Stimulated activated CD4-positive, alpha-beta T cell treated with anti-CD3 and anti-CD28 coated beads, Interleukin-2, amount 100 ng/mL, for 48 hours (primary cell): ENCODE measurements around the gene RASGRF2.
A peak's percentile ranks its signal among the peaks of the same experiment; 100 is the strongest.
"Not testable (repeated sequence)": the region's sequence is repeated elsewhere in the genome, so short reads cannot be mapped to it uniquely, and the experiment has no call there.

ENCODE experiments used
- DNase-seq, 2 donors: peaks; one replicate each; pipeline ENCODE4 v3.0.0-alpha.2; 2020

The RASGRF2 gene

DNA sequence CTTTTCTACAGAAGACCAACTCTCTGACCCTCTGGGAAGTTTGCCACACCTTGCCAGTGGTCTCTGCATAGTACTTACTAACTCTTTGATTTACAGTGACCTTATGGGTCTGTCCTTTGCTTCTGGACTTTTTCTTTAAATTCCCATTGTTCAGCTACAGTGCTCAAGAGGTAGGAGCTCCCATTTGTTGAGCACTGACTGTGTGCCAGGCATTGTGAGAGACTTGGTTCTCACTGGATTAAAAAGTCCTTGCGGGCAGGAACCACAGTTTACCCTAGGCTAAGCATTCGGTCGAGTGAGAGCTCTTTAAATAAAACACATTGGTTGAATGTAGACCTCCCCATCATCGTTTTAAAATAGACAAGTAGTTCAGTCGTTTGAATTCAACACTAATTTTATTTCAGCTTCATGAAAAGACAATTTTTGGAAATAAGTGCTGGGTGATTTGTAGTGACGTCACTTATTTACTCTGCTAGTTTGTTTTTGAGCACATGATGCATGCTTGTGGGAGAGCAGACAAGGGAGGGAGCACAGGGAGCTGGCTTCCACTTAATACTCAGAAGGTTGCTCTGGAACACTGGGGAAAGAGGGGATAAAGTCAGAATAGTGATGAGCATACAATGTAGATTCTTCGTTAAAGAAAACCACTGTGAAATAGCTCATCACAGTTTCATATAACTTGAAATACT, 27.1 kb downstream of the RASGRF2 start:
- DNase-seq, result no peak

DNA sequence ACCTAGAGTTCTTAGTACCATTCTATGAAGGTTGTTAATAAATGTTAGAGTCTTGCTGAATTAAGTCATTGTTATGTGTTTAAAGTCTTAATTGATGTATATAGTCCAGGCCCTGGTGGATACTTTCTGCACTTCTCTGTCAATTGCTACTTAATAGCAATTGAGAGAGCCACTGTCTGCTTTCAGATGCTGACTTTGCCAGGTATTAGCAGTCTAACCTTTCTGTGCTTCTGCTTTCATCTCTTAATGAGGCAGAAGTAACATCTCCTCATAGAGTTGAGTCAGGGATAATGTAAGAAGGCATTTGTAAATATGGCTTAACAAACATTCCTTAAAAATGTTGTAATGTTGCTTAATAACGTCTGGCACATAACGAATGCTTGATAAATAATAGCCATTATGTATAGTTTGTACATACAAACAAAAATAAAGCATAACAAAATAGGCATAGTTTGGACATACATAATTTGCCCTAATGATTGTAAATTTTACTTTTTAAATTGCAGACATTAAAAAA, 28.3 kb downstream of the RASGRF2 start:
- DNase-seq, result no peak

DNA sequence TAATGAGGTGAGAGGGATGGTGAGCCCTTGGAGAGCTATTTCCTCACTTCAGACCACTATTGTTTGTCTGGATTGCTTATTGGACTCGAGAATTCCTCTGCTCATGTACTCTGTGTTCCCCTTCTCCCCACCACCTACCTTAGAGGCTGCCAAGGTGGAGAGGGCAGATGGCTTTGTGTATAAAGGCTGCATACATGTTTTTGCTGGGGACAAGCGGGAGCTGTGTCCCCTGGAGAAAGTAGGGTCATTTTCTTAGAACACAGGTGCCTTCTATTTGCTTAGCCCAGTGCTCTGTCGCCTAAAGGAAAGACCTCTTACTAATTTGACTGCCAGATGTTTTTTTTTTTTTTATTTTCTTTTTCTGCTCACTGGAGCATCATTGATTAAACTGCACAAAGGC, 29.7 kb downstream of the RASGRF2 start:
- DNase-seq, result no peak

DNA sequence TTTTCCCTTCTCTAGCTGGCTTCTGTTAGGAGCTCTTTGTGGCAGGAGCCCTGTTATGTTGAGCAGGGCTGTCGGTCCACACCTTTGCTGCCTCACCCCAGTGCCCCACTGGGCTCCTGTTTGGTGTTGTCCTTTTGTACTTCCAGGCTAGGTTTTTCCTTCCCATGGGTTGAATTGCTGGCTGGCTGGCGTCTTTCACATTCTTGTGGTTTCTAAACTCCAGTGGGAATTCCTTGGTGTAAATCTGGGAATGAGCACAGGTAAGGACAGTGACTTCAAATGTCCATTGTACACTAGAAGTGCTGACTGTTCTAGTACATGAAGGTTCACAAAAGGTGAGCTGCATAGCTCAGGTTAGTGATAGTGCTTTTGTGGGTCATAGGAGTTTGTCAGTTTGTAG, 30.4 kb downstream of the RASGRF2 start:
- DNase-seq, result no peak

DNA sequence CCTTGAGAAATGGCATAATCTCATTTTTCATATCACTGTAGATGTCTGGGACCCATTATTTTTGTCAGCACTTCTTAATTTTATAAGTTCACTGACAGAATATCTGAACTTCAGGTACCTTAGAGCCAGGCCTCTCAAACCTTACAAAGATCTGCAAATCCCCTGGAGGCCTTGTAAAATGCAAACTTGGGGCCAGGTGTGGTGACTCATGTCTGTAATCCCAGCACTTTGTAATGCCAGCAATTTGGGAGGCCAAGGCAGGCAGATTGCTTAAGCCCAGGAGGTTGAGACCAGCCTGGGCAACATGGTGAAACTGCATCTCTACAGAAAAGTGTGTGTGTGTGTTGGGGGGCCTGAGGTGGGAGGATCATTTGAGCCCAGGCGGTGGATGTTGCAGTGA, 30.8 kb downstream of the RASGRF2 start:
- no peak for DNase-seq

DNA sequence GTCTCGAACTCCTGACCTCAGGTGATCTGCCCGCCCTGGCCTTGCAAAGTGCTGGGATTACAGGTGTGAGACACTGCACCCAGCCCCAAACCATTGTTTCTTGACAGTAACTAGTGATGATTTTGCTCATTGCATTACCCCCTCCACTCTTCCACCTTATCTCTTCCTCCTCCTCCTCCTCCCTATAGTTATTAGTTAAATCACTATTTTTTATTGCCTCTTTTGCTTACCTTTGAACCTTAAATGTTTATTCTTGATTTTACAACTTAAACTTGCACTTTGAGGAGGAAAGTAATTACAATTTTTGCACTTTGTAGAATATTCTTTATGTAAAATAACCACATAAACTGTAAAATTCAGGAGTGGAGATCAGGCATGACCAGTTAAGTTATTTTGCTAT, 35.7 kb downstream of the RASGRF2 start:
- no peak for DNase-seq

DNA sequence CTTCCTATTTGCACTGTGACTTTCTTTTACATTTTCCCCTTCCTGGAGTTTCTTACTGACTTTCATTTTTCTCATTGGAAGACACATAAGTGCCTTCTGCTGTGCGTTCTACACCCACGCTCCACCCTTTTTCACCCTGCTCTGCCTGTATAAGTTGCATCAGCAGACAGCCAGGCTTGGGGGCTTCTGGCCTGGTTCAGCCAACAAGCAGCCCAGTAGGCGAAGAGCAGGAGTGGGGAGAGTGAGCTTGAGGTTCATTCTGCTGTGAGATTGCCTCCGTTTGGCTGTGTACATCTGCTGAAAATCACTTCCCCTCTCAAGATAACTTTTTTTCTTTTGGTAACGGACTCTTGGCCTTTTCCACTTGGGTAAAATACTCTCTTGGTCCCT, 38.4 kb downstream of the RASGRF2 start:
- DNase-seq, result peak in 1 of 2 donors; percentile 42

DNA sequence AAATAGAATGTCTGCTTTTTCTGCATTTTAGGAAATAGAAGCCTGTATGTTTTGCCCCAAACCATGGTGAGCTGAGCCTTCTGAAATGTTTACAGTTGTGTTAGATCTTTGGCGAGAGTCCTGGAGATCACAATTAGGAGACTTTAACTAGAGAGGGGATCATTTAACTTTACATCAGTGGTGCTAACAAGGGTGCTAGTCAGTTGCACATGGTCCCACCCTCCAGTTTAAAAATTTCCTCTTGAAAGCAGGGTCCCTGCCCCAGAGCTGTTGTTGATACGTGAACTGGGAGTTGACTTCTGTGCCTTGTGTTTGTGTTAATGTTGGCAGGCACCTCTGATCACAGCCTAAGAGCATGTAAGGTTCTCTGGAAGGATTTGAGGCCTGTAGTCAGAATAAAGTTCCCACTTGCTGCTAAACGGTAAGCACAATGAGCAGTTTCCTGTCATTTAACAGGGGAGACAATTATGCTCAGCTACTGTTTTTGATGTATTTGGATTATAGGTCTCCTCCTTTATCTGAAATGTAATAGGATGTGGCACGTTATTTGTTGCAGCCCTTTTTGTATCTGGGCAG, 43.7 kb downstream of the RASGRF2 start:
- no peak for DNase-seq

DNA sequence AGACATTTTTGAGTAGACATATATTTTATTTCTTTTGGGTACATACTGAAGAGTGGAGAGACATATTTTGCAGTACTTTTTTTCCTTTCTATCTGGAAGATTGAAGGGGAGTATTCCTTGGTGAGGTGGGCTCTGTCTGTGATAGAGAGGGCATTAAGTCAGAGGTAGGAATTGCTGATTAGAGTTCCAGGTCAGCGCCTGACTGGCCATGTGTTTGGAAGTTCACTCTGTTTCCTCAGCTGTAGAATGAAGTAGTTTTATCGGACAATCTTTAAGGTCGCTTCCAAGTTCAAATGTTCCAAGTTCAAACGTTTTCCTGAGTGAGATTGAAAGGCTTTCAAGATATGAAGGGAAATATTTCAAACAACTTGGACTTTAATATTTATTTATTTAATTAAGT, 45.5 kb downstream of the RASGRF2 start:
- DNase-seq, result no peak

DNA sequence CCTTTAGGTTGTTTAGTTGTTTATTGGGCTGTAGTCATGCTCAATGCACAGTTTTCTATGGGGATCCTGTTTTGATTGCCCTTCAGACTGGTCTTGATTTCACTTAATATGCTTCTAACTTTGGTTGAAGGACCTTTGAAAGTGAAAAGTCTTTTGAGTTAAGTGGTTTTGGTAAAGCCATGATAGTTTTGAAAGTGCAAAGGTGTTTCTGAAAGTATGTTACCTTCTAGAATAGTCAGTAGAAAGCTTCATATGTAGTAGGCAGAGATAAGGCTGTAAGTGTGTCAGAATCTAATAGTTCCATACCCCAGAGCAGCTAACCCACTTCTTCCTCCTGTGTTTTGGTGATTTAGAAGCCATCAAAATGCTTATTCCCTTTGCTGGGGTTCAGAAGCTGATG, 46.1 kb downstream of the RASGRF2 start:
- no peak for DNase-seq

DNA sequence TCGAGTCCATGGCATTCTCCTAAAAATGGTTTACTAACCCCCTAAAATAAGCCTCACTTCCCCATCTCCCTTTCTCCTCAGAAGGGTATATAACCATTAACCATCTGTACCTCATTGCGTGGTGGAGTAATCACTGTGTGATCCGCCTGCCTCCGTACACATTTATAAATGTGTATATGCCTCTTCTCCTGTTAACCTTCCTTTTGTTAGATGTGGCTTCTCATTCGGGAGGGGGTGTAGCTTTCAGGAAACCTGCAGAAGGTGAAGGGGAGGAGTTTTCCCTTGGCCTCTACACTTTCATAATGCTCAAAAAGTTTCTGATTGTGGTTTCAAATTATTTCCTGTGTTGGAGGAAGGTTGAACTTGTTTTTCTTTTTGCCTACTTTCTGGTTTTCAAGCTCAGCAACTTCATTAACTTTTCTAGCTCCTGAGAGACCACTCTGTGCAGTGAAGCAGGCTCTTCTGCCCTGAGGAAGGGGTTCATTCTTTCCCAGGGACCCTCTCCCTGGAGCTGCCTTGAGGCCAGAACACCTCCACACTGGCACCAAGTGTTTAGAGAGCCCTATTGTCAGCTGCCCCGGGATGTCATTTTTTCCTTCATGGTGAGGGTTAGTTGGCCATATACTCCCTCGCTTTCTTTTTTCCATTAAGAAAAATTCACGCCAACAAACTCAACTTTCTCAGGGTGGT, 46.9 kb downstream of the RASGRF2 start:
- DNase-seq, result peak in 1 of 2 donors; percentile 40

DNA sequence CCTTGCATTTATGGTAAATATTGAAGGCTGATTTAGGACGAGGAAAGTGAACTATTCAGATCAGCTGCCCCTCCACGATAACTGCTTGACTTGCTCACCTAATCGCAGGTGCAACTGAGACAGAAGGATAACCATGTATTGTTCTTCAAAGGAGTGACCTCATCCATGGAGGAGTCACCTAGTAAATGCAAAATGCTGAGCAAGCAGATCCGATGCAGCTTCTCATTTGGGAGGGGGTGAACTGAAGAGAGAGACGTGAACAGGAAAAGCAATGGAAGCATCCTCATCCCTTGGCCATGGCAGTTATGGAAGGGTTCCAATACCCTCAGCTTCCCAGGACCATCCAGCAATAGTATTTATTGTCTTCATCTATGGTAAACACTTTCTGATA, 47.5 kb downstream of the RASGRF2 start:
- peak; percentile 27 to 34 for DNase-seq

DNA sequence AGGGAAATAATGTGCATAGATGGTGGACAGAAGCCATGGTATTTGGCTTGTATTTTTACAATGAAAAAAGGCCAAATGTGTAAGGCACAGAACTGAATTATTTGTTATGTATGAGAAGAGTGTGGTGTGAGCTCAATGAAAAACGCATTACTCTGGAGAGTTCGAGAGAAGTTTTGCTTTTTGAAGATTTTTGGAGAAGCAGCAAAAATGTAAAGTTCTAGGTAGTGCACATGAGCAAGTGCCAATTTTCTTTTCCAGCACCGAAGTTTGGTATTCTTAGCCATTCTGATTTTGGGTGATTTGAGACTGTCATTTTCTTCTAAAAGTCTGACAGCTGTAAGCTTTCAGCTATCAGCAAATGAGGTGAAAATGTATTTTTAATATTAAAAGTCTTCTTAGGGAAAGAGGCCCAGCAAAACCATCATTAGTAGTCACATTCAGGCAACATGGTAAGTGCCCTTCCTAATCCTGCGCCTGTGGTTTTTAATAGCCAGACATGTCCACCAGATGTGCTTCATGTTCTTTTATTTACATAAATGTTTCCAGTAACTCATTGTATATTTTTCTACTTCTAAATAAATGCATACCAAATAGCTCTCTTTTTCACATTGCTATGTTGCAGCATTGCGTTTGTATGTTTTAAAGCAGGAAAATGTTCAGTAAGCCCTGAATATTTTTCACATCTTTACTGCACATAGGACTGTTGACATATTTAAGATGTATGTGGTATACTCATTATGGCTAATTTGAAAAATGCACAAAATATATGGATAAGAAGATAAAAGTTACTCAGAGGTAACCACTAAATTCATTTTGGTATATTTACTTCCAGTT, 50.4 kb downstream of the RASGRF2 start:
- DNase-seq, result no peak

DNA sequence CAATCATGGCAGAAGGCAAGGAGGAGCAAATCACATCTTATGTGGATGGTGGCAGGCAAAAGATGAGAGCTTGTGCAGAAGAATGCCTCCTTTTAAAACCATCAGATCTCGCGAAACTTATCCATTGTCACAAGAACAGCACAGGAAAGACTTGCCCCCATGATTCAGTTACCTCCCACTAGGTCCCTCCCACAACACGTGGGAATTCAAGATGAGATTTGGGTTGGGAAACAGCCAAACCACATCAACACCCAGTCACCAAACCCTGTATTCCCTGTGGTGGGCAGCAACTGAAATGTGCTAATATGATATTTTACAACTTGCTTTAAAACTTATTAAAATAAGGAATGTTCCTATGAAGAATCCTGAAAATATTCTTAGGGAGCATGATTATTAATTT, 54.2 kb downstream of the RASGRF2 start:
- DNase-seq, result no peak

DNA sequence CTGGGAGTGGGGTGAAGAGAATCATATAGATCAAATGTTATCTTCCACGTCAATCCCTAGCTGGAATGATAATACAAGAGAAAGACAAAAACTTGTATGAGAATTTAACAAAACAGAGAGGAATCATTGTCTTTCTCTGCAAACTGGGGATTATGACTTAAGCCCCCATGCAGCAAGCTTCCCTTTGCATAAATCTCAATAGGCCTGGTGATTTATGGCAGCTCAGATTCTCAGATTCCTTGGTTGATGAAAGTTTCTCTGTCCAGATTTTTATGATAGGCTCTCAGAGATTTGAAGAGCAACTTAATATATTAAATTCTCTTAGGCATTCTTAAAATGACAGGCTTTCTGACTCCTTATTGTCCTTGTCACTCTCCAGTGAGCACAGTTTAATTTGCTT, 56.0 kb downstream of the RASGRF2 start:
- no peak for DNase-seq

DNA sequence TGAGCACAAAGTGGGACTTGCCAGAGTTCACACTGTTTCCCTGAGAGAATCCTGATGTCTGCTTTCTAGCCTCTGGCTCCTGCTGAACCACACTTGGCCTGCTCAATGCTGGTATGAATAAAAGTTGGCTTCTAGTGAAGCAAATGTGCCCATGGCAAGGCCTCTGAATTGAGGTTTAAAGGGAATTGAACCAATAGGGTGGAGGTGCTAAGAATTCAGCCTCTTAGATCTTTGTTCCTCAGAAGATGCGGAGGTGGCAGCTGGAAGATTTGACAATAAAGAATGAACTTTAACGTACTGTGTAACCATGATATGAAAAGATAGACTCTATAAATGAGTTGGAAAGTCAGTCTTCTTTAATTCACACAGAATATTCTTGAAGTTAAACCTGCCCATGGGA, 57.2 kb downstream of the RASGRF2 start:
- no peak for DNase-seq

DNA sequence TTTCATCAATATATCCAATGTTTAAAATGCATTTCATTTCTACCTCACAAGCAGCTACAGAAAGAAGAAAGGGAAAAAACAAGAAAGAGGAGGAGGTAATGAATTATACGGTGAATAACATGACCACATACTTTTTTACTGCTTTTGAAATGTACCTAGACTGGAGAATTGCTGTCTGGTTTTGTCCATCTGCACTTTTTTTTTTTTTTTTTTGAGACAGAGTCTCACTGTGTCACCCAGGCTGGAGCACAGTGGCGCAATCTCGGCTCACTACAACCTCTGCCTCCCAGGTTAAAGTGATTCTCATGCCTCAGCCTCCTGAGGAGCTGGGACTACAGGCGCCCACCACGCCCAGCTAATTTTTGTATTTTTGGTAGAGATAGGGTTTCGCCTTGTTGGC, 58.4 kb downstream of the RASGRF2 start:
- DNase-seq, result not testable (repeated sequence)

DNA sequence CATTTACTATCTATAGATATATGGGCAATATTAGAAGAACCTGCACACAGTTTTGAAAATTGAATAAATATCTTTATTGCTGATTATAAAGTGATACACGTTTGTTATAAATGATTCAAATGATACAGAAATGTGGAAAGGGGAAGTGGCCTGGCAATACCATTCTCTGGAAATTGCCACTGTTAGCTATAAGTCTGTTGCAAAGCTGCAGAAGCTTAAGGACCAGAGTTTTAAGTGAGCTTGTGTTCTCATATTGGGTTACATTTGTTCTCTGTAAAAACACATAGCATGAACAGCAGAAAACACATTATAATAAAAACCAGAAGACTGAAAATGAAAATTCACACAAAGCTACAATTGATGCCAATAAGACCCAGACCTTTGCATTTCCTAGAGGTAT, 59.6 kb downstream of the RASGRF2 start:
- no peak for DNase-seq

DNA sequence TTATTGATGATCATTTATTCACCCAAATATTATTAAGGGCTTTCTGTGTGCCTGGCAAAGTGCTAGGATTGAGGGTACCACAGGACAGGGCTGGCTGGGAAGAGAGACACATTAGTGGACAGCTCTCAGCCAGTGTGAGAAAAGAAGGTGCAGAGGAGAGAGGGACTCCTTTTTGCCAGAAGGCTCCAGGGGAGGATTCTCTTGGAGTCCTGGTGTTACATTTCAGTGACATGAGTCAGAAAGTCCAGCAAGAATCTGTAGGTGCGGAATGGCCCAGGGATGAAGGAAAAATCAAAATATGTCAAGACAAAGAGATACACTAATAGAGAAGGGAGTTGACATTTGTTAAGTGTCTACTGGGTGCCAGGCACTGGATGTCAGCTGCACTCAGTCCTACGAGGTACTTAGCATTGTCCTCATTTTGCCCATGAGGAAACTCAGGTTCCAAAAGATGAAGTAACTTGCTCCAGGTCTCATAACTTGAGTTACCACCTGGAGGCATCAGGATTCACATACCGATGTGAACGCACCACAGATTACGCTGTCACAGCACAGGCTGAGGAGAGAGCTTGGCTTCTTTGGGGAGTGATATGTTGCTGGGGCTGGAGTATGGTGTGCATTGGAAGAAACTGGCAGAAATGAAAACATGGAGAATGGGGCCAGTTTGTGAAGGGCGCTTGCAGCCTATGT, 60.5 kb downstream of the RASGRF2 start:
- DNase-seq, result no peak

DNA sequence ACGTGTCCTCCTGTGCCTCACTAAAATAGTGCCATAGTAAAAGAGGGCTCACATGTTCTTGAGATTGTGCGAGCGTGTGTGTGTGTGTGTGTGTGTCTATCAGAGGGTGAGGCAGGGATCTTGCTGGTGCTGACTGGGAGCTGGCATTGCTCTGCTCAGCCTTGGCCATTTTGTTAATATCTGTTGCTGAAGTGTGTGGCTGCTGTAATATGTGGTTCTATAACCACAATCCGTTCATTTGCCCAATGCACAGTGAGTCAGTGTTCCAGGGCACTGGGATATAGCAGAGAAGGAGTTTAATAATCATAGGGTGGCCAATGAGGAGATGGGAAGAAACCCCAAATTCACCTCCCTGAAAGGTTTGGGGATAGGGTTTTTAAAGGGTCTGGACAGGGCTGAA, 61.3 kb downstream of the RASGRF2 start:
- DNase-seq, result no peak

DNA sequence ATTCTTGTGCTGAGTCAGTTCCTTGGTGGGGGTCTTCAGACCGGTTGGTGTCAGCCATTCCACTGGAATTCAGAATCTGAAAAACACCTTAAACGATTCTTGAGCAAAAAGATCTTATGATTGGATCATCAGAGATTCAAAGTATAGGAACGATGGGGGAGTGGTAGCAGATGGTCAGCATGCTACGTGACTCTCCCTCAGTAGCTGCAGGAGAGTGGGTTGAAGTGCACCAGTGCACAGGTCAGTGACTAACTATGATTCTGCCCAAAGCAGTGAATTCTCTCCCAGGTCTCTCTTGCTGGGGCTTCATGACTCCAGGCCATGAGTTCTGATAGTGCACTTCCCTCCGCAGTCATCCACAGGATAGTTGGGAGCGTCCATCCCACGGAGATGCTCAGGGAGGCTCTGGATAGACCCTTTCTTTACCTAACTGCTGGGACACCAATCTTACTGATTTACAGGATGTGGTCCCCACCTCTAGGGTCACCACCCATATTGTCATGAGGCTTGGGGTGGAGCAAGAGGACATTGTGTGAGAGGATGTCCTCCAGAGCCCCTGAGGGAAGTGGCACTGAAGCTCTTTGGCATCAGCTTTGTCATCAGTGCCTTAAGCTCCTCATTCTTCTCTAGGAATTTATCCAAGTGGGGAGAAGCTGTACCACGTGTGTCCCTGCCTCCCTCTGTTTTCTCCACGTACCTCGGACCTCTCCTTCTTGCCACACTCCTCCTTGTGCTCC, 62.0 kb downstream of the RASGRF2 start:
- no peak for DNase-seq

DNA sequence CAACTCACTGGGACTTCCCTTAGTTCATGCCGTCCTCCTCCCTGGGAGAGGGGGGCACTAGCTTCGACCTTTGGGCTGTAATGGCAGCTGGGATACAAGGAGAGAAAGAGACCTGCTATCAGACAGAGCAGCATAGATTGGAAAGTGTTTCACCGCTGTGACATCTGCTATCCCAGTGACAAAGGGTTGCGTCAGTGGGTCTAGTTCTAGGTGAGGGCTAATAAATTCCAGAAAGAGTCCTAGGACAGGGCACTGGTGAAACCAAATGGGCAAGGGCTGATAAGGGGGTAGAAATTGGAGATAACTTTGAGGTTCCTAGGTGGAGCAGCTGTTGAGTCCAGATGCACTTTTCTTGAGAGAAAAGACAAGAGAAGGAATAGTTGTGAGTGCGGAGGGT, 62.5 kb downstream of the RASGRF2 start:
- DNase-seq, result no peak
